CD14-positive monocyte (primary cell): Measurements from ENCODE around the gene VSIG10L2. TPM values are rescaled to one million over a fixed set of nuclear protein-coding genes. Genes with fewer than 3 reads are reported as not detected.

Experiments used
- DNase-seq, 3 donors: peaks; one replicate each; pipeline ENCODE4 v3.0.0-alpha.2; 2011 to 2022
- H2AFZ ChIP-seq: 2 replicates; pipeline ENCODE4 v1.6.0; 2012; ENCODE audit warnings: mild to moderate bottlenecking, low read depth, low read length, inconsistent platforms; ENCODE audit not compliant: insufficient read depth, poor library complexity, severe bottlenecking
- H3K27ac ChIP-seq, 2 donors: 1 replicate in 1 of 2; 2 replicates in 1 of 2; pipeline ENCODE4 v1.5.1; 2012 to 2013; ENCODE audit warnings: low read length in 2 of 2, control low read depth in 1 of 2, inconsistent platforms in 1 of 2, low read depth in 1 of 2, mild to moderate bottlenecking in 1 of 2
- H3K27me3 ChIP-seq, 2 donors: one replicate each; pipeline versions ENCODE4 v1.6.0 to v1.6.1; 2011 to 2013; ENCODE audit warnings: low read length in 2 of 2; ENCODE audit not compliant: control insufficient read depth in 2 of 2, insufficient read depth in 2 of 2
- H3K36me3 ChIP-seq, 2 donors: replicated peaks in 1 of 2; 1 replicate in 1 of 2; 2 replicates in 1 of 2; pipeline versions ENCODE4 v1.5.1 to v1.6.1; 2012 to 2013; ENCODE audit warnings: low read length in 2 of 2, control low read depth in 1 of 2, inconsistent platforms in 1 of 2, mild to moderate bottlenecking in 1 of 2; ENCODE audit not compliant: insufficient read depth in 2 of 2, control insufficient read depth in 1 of 2
- H3K4me1 ChIP-seq, 2 donors: 1 replicate in 1 of 2; 2 replicates in 1 of 2; pipeline versions ENCODE4 v1.5.1 to v1.6.1; 2012 to 2013; ENCODE audit warnings: low read length in 2 of 2, control low read depth in 1 of 2, inconsistent platforms in 1 of 2, mild to moderate bottlenecking in 1 of 2, moderate library complexity in 1 of 2; ENCODE audit not compliant: insufficient read depth in 2 of 2, control insufficient read depth in 1 of 2
- H3K4me2 ChIP-seq: replicated peaks from 2 replicates; pipeline ENCODE3; 2012; ENCODE audit warnings: low read length, moderate library complexity, mild to moderate bottlenecking; ENCODE audit not compliant: poor library complexity, severe bottlenecking; ENCODE audit errors: extremely low read depth
- H3K4me3 ChIP-seq, 3 experiments: fragments of 200-600 bp in 1 of 3; sonication (generic) in 1 of 3; replicated peaks in 1 of 3; 1 replicate in 2 of 3; 2 replicates in 1 of 3; pipeline ENCODE4 v1.5.1; 2011 to 2013; ENCODE audit warnings: low read length in 3 of 3, mild to moderate bottlenecking in 3 of 3, control low read depth in 2 of 3, low read depth in 2 of 3, inconsistent platforms in 1 of 3, moderate library complexity in 1 of 3
- H3K79me2 ChIP-seq: 2 replicates; pipeline ENCODE4 v1.6.0; 2012; ENCODE audit warnings: mild to moderate bottlenecking, control low read depth, inconsistent platforms, low read length, moderate library complexity; ENCODE audit not compliant: insufficient read depth
- H3K9ac ChIP-seq: 2 replicates; pipeline ENCODE4 v1.6.0; 2017; ENCODE audit warnings: low read length, mild to moderate bottlenecking; ENCODE audit not compliant: insufficient read depth, poor library complexity, severe bottlenecking
- H3K9me3 ChIP-seq, 2 donors: replicated peaks in 1 of 2; 1 replicate in 1 of 2; 2 replicates in 1 of 2; pipeline versions ENCODE4 v1.5.1 to v1.6.1; 2012 to 2013; ENCODE audit warnings: low read length in 2 of 2, control low read depth in 1 of 2; ENCODE audit not compliant: control insufficient read depth in 1 of 2, insufficient read depth in 1 of 2
- H4K20me1 ChIP-seq: 2 replicates; pipeline ENCODE4 v1.6.0; 2012; ENCODE audit warnings: mild to moderate bottlenecking, low read length, control low read depth, moderate library complexity; ENCODE audit not compliant: insufficient read depth
- H3K27ac Mint-ChIP-seq, 7 donors: one replicate each; pipeline ENCODE4 v1.8.0; 2020; ENCODE audit warnings: mild to moderate bottlenecking in 7 of 7, mixed read lengths in 7 of 7, moderate library complexity in 6 of 7, inconsistent platforms in 2 of 7
- H3K27me3 Mint-ChIP-seq, 3 donors: one replicate each; pipeline ENCODE4 v1.8.0; 2021 to 2022; ENCODE audit warnings: low read depth in 3 of 3, mild to moderate bottlenecking in 3 of 3, mixed read lengths in 3 of 3, moderate library complexity in 3 of 3, inconsistent platforms in 1 of 3
- H3K36me3 Mint-ChIP-seq, 2 donors: one replicate each; pipeline ENCODE4 v1.8.0; 2020; ENCODE audit warnings: mixed read lengths in 2 of 2, inconsistent platforms in 1 of 2, mild to moderate bottlenecking in 1 of 2
- H3K4me1 Mint-ChIP-seq: one replicate; pipeline ENCODE4 v1.8.0; 2020; ENCODE audit warnings: mild to moderate bottlenecking, mixed read lengths
- H3K4me3 Mint-ChIP-seq, 2 donors: one replicate each; pipeline ENCODE4 v1.8.0; 2020; ENCODE audit warnings: mild to moderate bottlenecking in 2 of 2, mixed read lengths in 2 of 2, moderate library complexity in 1 of 2
- H3K9me3 Mint-ChIP-seq, 7 donors: one replicate each; pipeline ENCODE4 v1.8.0; 2020 to 2022; ENCODE audit warnings: mixed read lengths in 7 of 7, mild to moderate bottlenecking in 6 of 7, moderate library complexity in 6 of 7, inconsistent platforms in 2 of 7
- WGBS: methylation state at CpG from one replicate; pipeline ENCODE4 v1.1.5; 2013; ENCODE audit warnings: missing lambda C conversion rate; ENCODE audit not compliant: insufficient coverage; 5-methylcytosine and 5-hydroxymethylcytosine counted together
- intact Hi-C, 2 donors: fragments of 100-400 bp; cut with micrococcal nuclease; formaldehyde crosslinking; loops; one replicate each; pipeline versions ENCODE4 v1.15.0 to v1.15.1; 2023
- polyA plus RNA-seq, 3 donors: library from polyadenylated mRNA; depleted of rRNA in 1 of 3; unstranded in 2 of 3; stranded (reverse) in 1 of 3; fragments of 300-500 nt in 2 of 3; fragments of >200 nt in 1 of 3; fragmentation: Illumina TruSeq in 2 of 3; gene quantifications; 1 replicate in 2 of 3; 2 replicates in 1 of 3; pipeline ENCODE4 v1.2.3, GENCODE V29; 2012 to 2021
- TF ChIP-seq, protein P1 (sequence below): fragments of 200-600 bp; IDR thresholded peaks from one replicate; pipeline ENCODE4 v1.8.0; 2022; ENCODE audit warnings: antibody characterized with exemption, mild to moderate bottlenecking

Gene VSIG10L2
- polyA plus RNA-seq, 3 donors: not detected

GRCh38 chr11:125916683-125917347, 29.0 kb upstream of the VSIG10L2 start:
- Histone ChIP-seq H3K9ac (no peak overlapping the region), H2AFZ (no peak overlapping the region), H3K9me3 (no peaks in the 10 kb centered on the region), H3K4me3 (no peak overlapping the region), H3K4me2 (no peak overlapping the region), H4K20me1 (no peaks in the 10 kb centered on the region), H3K27me3 (peaks cover 0 to 2% of the 10 kb centered on the region in 2 donors), H3K4me1 (no peaks in the 10 kb centered on the region), H3K36me3 (no peaks in the 10 kb centered on the region), H3K79me2 (no peaks in the 10 kb centered on the region), H3K27ac (no peak overlapping the region)
- intact Hi-C loops: no loop called here
- TF ChIP-seq, protein P1, sequence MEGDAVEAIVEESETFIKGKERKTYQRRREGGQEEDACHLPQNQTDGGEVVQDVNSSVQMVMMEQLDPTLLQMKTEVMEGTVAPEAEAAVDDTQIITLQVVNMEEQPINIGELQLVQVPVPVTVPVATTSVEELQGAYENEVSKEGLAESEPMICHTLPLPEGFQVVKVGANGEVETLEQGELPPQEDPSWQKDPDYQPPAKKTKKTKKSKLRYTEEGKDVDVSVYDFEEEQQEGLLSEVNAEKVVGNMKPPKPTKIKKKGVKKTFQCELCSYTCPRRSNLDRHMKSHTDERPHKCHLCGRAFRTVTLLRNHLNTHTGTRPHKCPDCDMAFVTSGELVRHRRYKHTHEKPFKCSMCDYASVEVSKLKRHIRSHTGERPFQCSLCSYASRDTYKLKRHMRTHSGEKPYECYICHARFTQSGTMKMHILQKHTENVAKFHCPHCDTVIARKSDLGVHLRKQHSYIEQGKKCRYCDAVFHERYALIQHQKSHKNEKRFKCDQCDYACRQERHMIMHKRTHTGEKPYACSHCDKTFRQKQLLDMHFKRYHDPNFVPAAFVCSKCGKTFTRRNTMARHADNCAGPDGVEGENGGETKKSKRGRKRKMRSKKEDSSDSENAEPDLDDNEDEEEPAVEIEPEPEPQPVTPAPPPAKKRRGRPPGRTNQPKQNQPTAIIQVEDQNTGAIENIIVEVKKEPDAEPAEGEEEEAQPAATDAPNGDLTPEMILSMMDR: no peak
- no peak for DNase-seq
- Mint-ChIP-seq H3K4me1 (no peaks in the 10 kb centered on the region), H3K36me3 (no peaks in the 10 kb centered on the region), H3K4me3 (no peak overlapping the region), H3K27ac (no peak overlapping the region), H3K27me3 (peaks cover 5 to 14% (median 7%) of the 10 kb centered on the region in 3 donors), H3K9me3 (no peaks in the 10 kb centered on the region)
- 90% methylated on average over 5 of the region's 12 CpGs for WGBS

DNA sequence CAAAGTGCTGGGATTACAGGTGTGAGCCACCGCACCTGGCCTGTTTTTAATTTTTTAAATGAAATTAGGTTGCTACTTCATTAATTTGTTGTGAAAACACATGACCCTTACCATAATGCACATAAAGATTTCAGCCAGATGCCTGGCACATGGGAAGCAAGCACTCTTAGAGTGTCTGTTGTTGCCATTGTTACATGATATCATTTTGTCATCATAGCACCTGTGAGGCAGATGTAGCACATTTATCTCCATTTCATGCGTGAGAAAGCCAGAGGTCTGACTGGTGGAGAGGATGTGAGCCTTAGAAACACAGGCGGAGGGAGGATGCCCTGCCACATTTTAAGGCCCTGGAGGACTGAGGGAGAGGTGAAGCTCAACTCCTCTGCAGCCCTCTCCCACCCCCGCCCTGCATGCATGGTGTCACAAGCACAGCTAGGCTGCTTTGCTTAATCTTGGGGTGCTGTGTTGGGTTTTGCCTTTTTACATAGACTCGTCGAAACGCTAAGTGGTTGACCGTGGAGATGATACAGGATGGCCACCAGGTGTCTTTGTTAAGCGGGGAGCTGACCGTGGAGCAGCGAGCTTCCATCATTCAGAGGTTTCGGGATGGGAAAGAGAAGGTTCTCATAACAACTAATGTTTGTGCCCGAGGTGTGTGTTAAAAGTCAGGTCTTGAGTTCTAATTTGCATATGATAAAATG, 27.6 kb upstream of the VSIG10L2 start:
- no peaks in the 10 kb centered on the region for H3K9me3 Mint-ChIP-seq
- Histone ChIP-seq H2AFZ (no peak overlapping the region), H4K20me1 (no peaks in the 10 kb centered on the region), H3K36me3 (no peaks in the 10 kb centered on the region), H3K27ac (no peak overlapping the region), H3K79me2 (no peaks in the 10 kb centered on the region), H3K4me2 (no peak overlapping the region), H3K9me3 (no peaks in the 10 kb centered on the region), H3K4me3 (no peak overlapping the region), H3K27me3 (peaks cover 0 to 2% of the 10 kb centered on the region in 2 donors), H3K4me1 (no peaks in the 10 kb centered on the region), H3K9ac (no peak overlapping the region)
- H3K27me3 Mint-ChIP-seq: peaks cover 5 to 10% (median 7%) of the 10 kb centered on the region in 3 donors
- TF ChIP-seq, protein P1: no peak
- intact Hi-C loops: no loop called here
- WGBS: 87% methylated on average over 7 of the region's 13 CpGs
- H3K4me3 Mint-ChIP-seq: no peak overlapping the region
- H3K36me3 Mint-ChIP-seq: no peaks in the 10 kb centered on the region
- DNase-seq: no peak
- no peak overlapping the region for H3K27ac Mint-ChIP-seq
- H3K4me1 Mint-ChIP-seq: peaks cover 2% of the 10 kb centered on the region
